ENCODE data around the gene BBC3.

DNA sequence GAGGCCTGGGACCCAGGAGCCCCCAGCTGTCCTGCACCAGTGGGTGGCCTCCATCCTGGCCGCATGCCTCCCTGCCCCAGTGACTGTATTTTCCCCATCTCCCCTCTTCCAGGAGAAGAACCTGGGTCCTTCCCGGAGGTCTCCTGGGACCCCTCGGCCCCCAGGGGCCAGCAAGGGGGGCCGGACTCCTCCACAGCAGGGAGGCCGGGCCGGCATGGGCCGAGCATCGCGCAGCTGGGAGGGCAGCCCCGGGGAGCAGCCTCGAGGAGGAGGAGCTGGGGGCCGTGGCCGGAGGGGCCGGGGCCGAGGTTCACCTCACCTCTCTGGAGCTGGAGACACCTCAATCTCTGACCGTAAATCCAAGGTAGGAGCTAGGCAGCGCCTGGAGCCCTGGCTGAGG lies 29.5 kb upstream of the BBC3 start:
- TF ChIP-seq POLR2A (IDR thresholded peaks at IDR 0.05; ENCODE audit: low read depth, low read length) (no peak), POLR2AphosphoS5 (IDR thresholded peaks at IDR 0.05; ENCODE audit: low read depth, low read length) (no peak)
